ENCODE measurements around the gene SRPK2.
"Not testable (repeated sequence)": the region's sequence is repeated elsewhere in the genome, so short reads cannot be mapped to it uniquely, and the experiment has no call there.

The SRPK2 gene

DNA sequence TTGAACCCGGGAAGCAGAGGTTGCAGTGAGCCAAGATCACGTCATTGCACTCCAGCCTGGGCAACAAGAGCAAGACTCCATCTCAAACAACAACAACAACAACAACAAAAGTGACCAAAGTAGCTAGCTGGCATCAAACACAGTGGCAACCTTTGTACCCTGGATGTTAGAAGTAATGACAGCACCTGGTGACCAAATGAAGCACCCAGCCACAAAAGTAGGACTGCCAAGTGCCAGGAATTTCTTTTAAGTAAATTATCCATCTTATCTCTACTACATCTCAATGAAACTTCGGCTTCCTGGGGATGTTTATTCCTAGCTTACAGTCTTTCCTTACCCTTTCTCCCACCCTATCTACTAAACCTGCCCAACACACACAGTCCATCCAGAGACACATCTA lies 18.8 kb downstream of the SRPK2 start:
- no peak for DNase-seq

GRCh38 chr7:105367458-105367857 lies 21.3 kb downstream of the SRPK2 start:
- DNase-seq = no peak

DNA sequence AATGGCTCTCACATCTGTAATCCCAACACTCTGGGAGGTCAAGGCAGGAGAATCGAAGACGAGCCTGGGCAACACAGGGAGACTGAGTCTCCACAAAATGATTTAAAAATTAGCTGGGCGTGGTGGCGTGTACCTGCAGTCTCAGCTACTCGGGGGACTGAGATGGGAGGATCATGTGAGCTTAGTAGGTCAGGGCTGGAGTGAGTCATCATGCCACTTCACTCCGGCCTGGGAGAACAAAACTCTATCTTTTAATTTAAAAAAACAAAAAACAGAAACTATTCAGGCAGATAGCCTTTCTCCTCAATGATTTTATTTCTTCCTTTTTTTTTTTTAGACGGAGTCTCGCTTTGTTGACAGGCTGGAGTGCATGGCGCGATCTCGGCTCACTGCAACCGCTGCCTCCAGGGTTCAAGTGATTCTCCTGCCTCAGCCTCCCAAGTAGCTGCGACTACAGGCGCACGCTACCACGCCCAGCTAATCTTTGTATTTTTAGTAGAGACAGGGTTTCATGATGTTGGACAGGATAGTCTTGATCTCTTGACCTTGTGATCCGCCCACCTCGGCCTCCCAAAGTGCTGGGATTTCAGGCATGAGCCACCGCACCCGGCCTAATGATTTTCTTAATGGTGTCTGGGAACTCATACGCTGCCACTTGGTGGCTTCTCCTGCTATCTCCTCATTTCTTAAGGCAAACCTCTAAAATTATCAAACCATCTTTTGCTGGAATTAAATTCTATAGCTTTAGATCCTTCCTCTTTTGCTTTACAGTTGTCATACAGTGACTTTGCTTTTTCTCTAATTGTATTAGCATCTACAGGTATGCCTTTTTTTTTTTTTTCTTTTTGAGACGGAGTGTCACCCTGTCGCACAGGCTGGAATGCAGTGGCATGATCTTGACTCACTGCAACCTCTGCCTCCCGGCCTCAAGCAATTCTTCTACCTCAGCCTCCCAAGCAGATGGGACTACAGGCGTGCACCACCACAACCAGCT lies 22.9 kb downstream of the SRPK2 start:
- DNase-seq = no peak

DNA sequence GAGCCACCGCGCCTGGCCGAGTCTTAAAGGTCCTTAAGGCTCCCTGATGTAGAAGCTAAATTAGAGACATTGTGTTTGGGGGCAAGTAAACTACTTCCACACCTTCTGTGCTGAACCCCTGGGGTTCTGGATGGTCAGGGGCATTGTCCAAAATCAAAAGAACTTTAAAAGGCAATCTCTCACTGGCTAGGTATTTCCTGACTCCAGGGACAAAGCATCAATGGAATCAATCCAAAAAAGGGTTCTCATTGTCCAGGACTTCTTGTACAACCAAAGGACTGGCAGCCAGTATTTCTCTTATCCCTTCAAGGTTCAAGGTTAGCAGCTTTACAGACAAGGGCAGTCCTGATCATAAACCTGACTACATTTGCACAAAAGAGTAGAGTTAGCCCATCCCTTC lies 24.0 kb downstream of the SRPK2 start:
- no peak for DNase-seq

GRCh38 chr7:105363657-105364056 lies 25.1 kb downstream of the SRPK2 start:
- DNase-seq = not testable (repeated sequence)

- DNase-seq = not testable (repeated sequence)
Observed at GRCh38 chr7:105362685-105363084, 26.0 kb downstream of the SRPK2 start.

DNA sequence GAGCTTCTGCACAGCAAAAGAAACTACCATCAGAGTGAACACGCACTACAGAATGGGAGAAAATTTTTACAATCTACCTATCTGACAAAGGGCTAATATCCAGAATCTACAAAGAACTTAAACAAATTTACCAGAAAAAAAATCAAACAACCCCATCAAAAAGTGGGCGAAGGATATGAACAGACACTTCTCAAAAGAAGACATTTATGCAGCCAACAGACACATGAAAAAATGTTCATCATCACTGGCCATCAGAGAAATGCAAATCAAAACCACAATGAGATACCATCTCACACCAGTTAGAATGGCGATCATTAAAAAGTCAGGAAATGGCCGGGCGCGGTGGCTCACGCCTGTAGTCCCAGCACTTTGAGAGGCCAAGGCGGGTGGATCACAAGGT lies 26.7 kb downstream of the SRPK2 start:
- DNase-seq = not testable (repeated sequence)

DNA sequence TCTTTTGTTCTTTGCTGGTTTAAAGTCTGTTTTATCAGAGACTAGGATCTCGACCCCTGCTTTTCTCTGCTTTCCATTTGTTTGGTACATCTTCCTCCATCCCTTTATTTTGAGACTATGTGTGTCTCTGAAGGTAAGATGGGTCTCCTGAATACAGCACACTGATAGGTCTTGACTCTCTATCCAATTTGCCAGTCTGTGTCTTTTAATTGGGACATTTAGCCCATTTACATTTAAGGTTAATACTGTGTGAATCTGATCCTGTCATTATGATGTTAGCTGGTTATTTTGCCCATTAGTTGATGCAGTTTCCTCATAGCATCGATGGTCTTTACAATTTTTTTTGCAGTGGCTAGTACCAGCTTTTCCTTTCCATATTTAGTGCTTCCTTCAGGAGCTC lies 28.6 kb downstream of the SRPK2 start:
- DNase-seq = not testable (repeated sequence)

- DNase-seq = no peak
Observed at GRCh38 chr7:105355701-105356100, 33.0 kb downstream of the SRPK2 start.

DNA sequence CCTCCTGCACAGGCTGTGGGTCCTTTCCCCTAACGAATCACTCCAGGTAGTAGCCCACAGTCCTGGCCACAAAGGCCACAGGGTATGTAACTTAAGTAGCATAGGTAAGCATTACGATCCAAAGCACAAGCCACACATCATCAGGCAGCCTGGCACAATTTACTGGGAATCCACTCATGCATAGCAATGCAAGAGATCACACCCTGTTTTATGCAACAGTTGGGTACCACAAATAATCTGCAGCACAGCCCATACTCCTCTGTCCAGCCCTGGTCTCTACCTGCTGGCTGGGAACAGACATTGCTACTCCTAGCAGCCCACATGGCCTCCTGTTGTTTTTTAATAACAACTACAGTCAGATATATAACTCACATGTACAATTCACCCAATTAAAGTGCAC lies 34.3 kb downstream of the SRPK2 start:
- DNase-seq = no peak

DNA sequence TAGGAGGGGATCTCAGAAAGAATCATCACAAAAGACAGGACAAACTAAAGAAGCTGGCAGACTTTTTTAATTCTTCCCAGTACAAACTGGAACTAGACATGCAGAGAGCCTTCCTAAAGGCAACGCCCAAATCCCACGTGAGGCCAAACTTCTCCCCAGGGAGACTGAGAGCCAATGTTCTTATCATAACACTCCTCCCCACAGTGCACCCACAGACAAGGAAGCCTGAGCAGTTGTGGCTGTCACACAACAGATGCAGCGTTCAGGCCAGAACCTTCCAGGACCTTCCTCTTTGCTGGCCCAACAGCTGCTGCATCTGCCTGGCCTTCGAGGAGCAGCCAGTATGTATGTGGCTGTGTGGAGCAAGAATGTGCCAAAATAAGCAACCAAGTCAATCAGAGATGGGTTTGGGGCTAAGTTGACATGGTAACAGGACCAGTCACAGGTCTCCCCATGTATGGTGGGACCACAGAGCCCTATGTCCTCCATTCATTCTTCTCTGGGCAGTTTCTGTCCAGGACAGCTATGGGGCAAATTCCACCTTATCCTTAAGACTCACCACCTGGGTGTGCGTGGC lies 34.9 kb downstream of the SRPK2 start:
- peak; percentile 63 for DNase-seq

- DNase-seq = no peak
Observed at GRCh38 chr7:105352901-105353668, 35.6 kb downstream of the SRPK2 start.

DNA sequence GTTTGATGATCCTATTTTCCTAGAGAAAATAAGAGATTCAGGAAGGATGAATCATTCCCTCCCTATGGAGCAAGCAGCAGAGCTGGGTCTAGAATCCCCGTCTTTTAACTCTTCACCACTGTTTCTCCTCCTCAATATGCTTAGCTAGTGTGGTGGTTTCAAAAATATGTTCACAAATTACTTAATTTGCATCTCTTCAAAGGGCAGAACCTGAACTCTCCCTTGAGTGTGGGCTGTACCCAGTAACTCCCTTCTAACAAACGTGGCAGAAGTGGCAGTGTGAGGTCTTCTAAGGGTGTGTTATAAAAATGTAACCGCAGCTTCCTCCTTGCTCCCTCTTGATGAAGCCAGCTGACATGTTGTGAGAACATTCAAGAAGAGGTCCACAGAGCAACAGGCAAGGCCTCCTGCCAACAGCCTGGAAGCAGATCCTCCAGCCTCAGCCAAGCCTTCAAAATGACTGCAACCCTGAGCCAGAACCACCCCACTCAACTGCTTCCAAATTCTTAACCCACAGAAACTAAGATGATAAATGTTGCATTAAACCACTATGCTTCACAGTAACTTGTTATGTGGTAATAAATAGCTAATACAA lies 36.6 kb downstream of the SRPK2 start:
- DNase-seq = peak; percentile 90

GRCh38 chr7:105350906-105351305 lies 37.8 kb downstream of the SRPK2 start:
- DNase-seq = no peak

DNA sequence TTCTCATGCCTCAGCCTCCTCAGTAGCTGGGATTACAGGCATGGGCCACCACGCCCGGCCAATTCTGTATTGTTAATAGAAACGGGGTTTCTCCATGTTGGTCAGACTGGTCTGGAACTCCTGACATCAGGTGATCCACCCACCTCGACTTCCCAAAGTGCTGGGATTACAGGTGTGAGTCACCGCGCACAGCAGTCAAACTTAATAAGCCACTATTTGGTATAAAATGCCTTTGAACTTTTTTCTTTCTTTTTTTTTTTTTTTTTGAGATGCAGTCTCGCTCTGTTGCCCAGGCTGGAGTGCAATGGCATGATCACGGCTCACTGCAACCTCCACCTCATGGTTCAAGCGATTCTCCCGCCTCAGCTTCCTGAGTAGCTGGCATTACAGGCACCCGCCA lies 40.5 kb downstream of the SRPK2 start:
- not testable (repeated sequence) for DNase-seq

GRCh38 chr7:105346593-105347322 lies 42.0 kb downstream of the SRPK2 start:
- no peak for DNase-seq

DNA sequence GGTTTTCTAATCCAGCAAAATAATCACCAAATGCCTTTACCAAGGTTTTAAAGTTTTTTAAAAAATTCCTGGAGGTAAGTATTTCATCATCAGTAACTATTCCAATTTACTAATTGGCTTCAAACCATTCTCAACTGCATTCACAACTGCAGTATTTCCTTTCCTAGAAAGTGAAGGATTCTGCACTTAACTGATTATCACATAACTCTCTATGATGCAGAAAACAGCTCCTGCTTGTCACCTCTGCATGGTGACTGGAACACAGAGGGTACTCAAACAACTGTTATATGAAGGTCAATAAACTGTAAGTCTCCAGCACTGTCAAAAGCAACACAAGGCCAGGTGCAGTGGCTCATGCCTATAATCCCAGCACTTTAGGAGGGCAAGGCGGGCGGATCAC lies 42.6 kb downstream of the SRPK2 start:
- no peak for DNase-seq

DNA sequence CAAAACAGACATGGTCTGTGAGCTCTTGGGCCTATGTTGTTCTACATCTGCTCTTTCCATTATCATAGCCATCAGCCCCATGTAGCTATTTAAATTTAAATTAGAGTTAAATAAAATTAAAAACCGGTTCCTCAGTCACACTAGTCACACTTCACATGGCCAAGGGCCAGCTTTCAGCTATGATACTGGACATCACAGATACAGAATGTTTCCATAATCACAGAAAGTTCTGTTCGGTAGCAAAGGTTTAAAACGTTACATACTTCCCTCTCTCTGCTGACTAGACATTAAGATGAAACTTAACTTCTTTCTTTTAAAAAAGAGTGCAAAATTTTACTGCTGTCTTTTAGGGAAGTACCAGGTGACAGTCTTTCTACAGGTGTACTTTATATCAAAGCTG lies 43.0 kb downstream of the SRPK2 start:
- DNase-seq = no peak

GRCh38 chr7:105345003-105345402 lies 43.7 kb downstream of the SRPK2 start:
- no peak for DNase-seq

GRCh38 chr7:105339404-105340323 lies 49.1 kb downstream of the SRPK2 start:
- no peak for DNase-seq

GRCh38 chr7:105337529-105337928 lies 51.2 kb downstream of the SRPK2 start:
- no peak for DNase-seq
